SK-MEL-5 (cell line): ENCODE results near the gene STON2. TPM values are rescaled to one million over a fixed set of nuclear protein-coding genes. Genes with fewer than 3 reads are reported as not detected.
"Not testable (repeated sequence)": the region's sequence is repeated elsewhere in the genome, so short reads cannot be mapped to it uniquely, and the experiment has no call there.

Experiments
- DNase-seq: peaks from one replicate; pipeline ENCODE4 v3.0.0-alpha.2; 2016; ENCODE audit warnings: low read depth, low spot score
- in situ Hi-C: cut with HindIII; loops from 2 replicates; pipeline ENCODE4 v1.10.0; 2016; ENCODE audit warnings: low sequenced_read_pairs, high pct_unique_total_duplicates, low pct_unique_long_range_greater_than_20kb
- small RNA-seq, 2 experiments: library from RNA; depleted of rRNA; stranded (forward); fragments of <200 nt; gene quantifications; one replicate each; pipeline ENCODE3, GENCODE V24; 2014
- total RNA-seq: library from RNA; depleted of rRNA; stranded (reverse); fragments of >200 nt; shearing (Covaris generic); gene quantifications from 2 replicates; pipeline ENCODE4 v1.2.3, GENCODE V29; 2014; rRNA removed

STON2 gene
- total RNA-seq, 1 experiment from 2014 or later, result 14.8 TPM

DNA sequence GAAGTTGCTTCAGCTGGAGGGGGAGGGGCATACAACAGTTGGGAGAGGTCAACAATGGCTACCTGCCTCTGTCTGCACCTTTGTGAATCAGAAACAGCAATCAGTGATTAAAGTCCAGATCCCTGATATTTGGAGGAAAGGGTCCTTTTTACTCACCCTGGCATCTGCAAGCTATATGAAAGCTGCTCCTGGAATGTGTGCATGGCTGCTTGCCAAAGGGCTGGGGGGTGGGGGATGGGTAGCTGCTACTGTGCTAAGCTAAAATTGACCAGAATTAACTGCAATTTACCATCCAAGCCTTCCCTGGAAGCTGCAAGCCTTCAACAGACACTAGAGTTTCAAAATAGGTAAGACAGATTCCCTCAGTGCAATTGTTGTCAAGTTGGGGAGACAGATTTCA is 165.8 kb downstream of the STON2 start:
- DNase-seq, result no peak
- in situ Hi-C loops, result no loop called here

DNA sequence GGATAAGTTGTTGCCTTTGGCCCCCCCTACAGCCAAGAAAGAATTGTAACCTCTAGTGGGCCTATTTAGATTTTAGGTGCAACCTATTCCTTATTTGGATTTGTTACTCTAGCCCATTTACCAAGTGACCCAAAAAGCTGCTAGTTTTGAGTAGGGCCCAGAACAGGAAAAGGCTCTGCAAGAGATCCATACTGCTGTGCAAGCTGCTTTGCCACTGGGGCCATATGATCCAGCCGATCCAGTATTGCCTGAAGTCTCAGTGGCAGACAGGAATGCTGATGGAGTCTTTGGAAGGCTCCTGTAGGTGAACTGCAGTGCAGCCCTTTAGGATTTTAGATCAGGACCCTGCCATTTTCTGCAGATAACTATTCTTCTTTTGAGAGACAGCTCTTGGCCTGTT is 166.5 kb downstream of the STON2 start:
- DNase-seq, result no peak
- in situ Hi-C loops, result no loop called here

DNA sequence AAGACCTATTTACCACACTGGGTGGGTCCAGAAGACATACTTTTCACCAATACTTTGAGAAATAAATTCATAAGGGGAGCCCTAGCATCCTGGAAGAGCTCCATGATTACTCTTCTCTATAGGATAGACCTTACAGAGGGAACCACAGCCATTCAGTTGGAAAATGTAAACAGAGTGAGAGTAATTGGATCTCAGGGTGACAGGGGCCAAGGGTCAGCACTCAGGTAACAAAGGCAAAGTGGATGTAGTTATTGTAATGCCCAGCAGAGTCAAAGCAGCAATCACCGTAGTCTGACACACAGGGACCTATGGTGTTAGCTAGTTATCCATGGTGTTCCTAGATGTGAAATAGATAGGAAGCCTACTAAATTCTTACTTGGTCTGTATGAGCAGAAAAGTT is 168.6 kb downstream of the STON2 start:
- in situ Hi-C loops, result no loop called here

DNA sequence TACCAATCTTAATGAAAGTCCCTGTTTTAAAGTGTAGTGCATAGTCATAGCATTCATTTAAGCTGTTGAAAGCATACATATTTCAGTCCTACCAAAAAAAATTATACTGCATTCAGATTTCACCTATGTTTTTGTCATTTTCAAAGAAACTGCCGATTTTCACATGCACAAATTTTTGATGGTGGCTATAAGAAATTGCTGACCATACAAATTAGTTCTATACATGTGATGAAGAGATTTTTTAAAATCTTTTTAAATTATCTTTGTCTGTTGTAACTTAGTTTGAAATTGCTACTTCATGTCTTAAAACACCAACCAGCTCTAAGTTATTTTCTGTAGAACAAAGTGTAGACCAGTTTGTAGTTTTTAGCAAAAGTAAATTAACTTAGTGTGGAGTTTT is 175.9 kb downstream of the STON2 start:
- in situ Hi-C loops, result no loop called here
- no peak for DNase-seq

More for the DNA sequence above, 168.6 kb downstream of the STON2 start:
- DNase-seq, result no peak

DNA sequence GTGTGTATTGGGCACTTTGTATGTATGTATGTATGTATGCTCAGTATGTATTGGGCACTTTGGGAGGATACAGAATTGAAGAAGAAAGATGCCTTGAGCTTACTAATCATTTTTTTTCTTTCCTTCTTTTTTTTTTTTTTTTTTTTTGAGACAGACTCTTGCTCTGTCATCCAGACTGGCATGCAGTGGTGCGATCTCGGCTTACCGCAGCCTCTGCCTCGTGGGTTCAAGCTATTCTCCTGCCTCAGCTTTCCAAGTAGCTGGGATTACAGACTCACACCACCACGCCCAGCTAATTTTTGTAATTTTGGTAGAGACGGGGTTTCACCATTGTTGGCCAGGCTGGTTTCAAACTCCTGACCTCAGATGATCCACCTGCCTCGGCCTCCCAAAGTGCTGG is 176.3 kb downstream of the STON2 start:
- DNase-seq, in situ Hi-C loops: not testable (repeated sequence)

DNA sequence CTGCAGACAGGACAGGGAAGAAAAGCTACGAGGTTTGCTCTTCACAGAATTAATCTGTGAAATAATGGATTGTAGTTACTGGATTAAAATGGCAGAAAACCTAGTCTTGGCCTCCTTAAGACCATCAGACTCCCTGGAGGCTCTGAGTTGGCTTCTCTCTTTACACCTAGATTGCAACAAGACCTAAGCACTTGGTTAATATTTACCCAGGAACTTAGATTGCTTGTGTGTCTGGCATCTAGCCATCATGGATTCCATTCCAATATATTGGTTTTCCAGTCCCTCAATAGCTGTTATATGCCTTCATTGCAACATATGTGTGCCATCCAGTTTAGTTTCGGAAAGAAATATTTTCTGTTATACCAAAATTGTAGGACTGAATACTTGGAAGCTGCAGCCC is 177.4 kb downstream of the STON2 start:
- in situ Hi-C loops, result no loop called here

DNA sequence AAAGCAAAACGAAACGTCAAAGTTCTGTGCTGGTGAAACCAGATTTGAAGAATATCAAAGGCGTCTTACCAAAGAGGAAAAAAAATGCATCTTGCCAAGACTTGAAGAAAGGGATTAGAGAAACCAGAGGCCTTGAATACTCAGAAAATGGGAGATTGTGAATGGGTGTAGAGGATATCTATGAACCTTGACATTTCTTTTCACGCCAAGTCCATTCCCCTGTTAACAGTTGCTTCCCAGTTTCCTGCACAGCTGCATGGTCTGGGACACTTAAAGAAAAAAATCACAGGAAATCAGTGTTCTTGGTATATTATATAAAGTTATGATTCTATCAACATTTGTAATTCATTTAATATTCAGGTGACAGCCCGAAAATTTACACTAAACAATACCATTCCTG is 178.0 kb downstream of the STON2 start:
- DNase-seq, result no peak
- in situ Hi-C loops, result no loop called here

More for the DNA sequence above, 177.4 kb downstream of the STON2 start:
- no peak for DNase-seq

DNA sequence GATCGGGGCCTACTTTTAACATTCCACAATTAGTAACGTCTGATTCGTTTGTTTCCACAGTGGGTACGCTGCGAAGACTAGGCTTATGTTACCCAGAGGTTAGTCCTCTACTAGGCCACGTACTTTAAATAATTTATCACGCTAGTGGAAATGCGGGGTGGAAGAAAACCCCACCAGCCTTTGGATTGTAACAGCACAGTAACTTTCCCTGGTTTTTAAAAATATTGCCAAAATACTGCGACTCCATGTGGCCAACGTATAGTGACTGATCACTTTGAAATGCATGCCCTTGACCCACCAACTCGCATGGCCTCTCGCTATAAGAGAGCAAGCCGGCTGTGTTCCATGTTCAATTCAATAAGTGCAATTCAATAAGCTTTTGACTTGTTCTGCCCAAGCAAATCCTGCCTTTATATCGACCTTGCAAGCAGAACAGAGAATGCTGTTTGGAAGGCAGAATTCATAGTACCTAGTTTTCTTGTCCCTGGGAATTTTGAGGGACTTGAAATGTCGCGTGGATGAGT is 178.5 kb downstream of the STON2 start:
- in situ Hi-C loops, result no loop called here
- no peak for DNase-seq

DNA sequence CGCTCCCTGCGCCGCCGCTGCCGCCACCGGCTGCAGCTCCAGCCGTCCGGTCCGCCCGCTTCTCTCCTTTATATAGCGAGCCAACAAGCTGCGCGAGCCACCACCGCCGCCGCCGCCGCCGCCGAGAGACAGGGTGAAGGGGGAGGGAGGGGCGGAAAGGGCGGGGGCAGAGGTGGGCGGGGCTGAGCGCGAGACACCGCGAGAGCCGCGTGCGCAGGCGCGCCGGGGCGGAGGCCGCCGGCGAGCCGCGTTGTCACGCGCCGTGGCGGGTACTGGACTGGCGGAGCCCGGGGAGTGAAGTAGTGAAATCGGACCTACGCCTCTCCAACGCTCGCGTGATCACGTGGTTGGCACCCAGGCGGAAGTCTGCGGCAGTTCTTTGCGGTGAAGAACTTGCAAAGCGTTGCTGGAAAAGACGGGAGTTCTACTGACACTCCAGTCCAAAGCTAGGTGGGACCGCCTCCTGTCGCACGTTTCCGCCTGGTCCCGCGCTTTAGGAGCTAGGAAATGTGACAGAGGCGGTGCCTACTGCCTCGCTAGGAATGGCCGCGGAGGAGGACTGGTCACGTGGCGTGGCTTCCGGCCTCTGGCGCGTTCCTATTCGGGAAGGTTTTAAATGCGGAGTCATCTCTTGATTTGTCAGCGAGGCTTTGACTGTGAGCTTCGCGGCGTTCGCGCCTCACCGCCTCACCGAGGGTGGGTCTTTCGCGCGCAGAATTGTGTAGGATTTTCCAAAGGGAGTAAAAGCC is 179.1 kb downstream of the STON2 start, which contains the start of gene GTF2A1:
GTF2A1 (minus strand) TSS at position 130 of the 749 bp plus-strand sequence. CDS start 441 bp downstream, outside the sequence.
- peak; percentile 94 for DNase-seq
- in situ Hi-C loops, result no loop called here

DNA sequence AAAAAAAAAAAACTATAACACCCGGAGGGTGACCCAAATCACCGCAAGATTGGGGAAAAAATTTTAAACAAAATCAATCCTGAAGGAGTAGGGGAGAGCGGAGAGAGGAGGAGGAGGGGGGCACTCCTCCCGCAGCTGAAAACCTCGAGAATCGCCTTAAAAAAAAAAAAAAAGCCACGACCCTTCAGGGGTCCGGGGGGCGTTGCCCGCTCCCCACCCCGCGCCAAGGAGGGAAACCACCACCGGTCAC is 179.6 kb downstream of the STON2 start:
- DNase-seq, result no peak
- in situ Hi-C loops, result no loop called here

DNA sequence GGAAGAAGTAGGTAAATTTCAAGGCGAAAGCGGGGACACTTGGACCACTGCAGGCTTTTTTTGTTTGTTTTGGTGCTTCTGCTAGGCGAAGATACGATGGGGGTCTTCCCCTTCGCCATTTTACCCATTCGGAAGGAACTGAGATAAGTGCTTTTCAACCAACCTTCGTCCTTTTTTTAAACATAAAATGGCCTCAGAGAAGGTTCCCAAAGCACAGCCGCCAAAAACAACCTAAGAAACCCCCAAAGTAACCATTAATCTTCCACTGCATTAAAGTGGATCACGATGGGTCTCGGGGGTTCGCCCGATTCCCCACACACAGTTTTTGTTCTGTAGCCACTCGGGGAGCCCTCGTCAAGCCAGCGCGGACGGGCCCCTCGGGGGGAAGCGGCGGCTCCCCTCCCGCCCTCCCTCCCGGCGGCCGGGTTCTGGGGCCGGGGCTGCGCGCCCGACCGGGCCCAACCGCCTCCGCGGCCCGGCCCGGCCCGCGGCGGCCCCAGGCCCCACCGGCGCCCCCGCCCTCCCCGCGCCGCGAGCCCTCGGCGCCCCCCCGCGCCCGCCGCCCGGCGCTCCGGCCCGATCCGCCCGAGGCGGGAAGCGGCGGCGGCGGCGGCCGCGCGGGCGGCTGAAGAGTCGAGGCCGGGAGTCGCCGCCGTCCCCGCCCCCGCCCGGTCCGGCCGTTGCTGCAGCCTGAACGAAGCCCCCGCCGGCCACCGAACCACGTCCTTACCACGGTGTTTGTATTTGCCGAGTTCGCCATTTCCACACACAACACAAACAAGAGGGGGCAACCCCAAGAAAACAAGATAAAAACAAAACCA is 180.2 kb downstream of the STON2 start:
- DNase-seq, result peak; percentile 22
- in situ Hi-C loops, result no loop called here

DNA sequence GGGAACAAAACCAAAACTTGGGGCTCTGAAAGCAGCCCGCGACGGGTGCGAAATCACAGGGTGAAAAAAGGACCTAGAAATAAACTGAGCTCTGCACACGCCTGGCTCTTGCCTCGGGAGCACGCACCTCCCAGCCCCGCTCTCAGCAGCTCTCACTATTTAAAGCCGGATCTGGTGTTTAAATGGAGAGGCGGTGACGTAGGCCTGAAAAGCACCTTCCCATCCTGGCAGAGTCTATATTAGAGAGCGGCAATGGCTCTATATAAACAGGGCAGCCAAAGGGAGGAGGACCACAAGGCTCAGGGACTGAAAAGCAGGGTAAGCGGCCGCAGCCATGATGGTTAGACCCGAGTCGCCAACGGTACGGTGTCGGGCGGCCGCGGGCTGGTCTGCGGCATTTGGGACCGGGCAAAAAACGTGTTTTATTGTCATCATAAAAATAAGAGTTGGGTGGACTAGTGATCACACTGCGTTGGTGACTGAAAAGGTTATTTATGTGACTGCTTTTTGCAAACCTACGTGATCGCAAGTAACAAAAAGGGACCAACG is 180.8 kb downstream of the STON2 start:
- peak; percentile 97 for DNase-seq
- in situ Hi-C loops, result no loop called here

DNA sequence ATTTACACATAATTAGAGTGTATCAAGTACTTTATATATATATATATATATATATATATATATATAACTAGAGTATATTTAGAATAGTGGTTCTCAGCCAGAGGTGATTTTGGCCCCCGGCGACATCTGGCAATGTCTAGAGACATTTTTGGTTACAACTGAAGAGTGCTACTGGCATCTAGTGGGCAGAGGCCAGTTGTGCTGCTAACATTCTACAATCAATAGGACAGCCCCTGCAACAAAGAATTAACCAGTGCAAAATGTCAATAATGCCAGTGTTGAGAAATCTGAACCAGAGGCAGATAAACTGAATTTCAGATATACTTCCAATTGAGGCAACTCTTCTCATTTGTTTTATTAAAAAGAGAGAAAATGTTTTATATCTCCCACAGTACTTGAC is 188.3 kb downstream of the STON2 start:
- DNase-seq, result peak; percentile 73

More for the DNA sequence above, 188.3 kb downstream of the STON2 start:
- in situ Hi-C loops, result no loop called here

Small RNA genes lying within 50 kb of the gene (small RNA-seq; reads per million reads assigned to genes)
- 0 to 0.10 reads per million in 2 experiments for gene DYNLL1P1
- gene DYNLL1P2, result 0 reads per million in 2 experiments

Other genes starting within 250 kb of the STON2 start
- 32.0 and 35.2 TPM in 2 replicates for gene GTF2A1, start 179.4 kb downstream of the STON2 start, total RNA-seq
- gene SEL1L, start 133.5 kb upstream of the STON2 start, total RNA-seq, result 58.3 and 62.1 TPM in 2 replicates